NB4 (cell line): ENCODE results near the gene SLC35F2.

Experiments
- CTCF ChIP-seq: IDR thresholded peaks from one replicate; pipeline ENCODE4 v1.5.1; 2012; ENCODE audit warnings: low read depth, low read length
- MYC ChIP-seq: IDR thresholded peaks from 2 replicates; pipeline ENCODE4 v1.6.1; 2011; ENCODE audit warnings: low read depth, low read length
- POLR2A ChIP-seq: IDR thresholded peaks from 2 replicates; pipeline ENCODE4 v1.6.1; 2011; ENCODE audit warnings: mild to moderate bottlenecking; ENCODE audit not compliant: insufficient read length; ENCODE audit errors: extremely low read depth
- TF ChIP-seq, protein P1 (sequence below): IDR thresholded peaks from 2 replicates; pipeline ENCODE4 v1.6.1; 2011; ENCODE audit warnings: low read depth, low read length

- TF ChIP-seq CTCF (no peak), POLR2A (no peak), MYC (no peak)
- TF ChIP-seq, protein P1, sequence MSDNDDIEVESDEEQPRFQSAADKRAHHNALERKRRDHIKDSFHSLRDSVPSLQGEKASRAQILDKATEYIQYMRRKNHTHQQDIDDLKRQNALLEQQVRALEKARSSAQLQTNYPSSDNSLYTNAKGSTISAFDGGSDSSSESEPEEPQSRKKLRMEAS: no peak
These were observed 23.7 kb upstream of the SLC35F2 start for GRCh38 chr11:107882095-107882820.
